GM12891 (cell line): ENCODE data around the gene MED27.

Experiments used
- POLR2A ChIP-seq: IDR thresholded peaks from 2 replicates; pipeline ENCODE4 v1.6.1; 2011; ENCODE audit warnings: low read depth, low read length, control low read depth
- POLR2AphosphoS5 ChIP-seq: IDR thresholded peaks from 2 replicates; pipeline ENCODE4 v1.6.1; 2011; ENCODE audit warnings: low read depth, low read length, control low read depth

DNA sequence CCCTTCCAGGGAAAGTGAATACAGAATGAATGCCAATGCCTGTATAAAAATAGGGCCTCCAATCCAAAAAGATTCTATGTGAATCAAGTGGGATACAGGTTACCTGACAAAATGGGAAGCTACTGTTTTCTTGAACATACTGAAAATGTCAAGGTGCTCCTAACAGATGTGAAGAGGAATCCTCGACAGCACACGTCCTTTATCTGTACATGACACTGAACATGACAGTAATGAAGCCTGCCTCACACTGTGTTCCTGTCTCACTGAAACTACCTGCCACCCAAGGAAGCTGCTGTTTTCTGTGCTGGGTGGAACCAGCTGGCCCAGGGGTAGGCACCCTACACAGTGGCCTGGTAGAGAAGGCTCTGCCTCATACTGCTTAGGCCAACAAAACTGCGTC lies 174.5 kb downstream of the MED27 start:
- TF ChIP-seq POLR2AphosphoS5: no peak
- TF ChIP-seq POLR2A: no peak
